Tibial nerve (tissue), 4 donors: Measurements from ENCODE around the gene CCDC9. TPM values are rescaled to one million over a fixed set of nuclear protein-coding genes. Genes with fewer than 3 reads are reported as not detected.

Experiments
- DNase-seq, 2 donors: peaks; one replicate each; pipeline ENCODE4 v3.0.0-alpha.2; 2019; ENCODE audit warnings: low spot score in 2 of 2
- H3K27ac ChIP-seq, 4 donors: fragments of 200-600 bp; sonication (generic) in 3 of 4; one replicate each; pipeline ENCODE4 v1.5.1; 2017 to 2019; ENCODE audit warnings: mild to moderate bottlenecking in 1 of 4
- H3K27me3 ChIP-seq, 2 donors: fragments of 200-600 bp; sonication (generic) in 1 of 2; one replicate each; pipeline versions ENCODE4 v1.5.1 to v1.6.0; 2017 to 2019
- H3K36me3 ChIP-seq, 3 donors: fragments of 200-600 bp; sonication (generic); one replicate each; pipeline ENCODE4 v1.5.1; 2018 to 2019
- H3K4me1 ChIP-seq, 4 donors: fragments of 200-600 bp; sonication (generic) in 3 of 4; one replicate each; pipeline ENCODE4 v1.5.1; 2017 to 2019
- H3K4me3 ChIP-seq, 4 donors: fragments of 200-600 bp; sonication (generic) in 3 of 4; one replicate each; pipeline ENCODE4 v1.5.1; 2017 to 2019; ENCODE audit warnings: mild to moderate bottlenecking in 1 of 4, moderate library complexity in 1 of 4
- H3K9me3 ChIP-seq, 4 donors: fragments of 200-600 bp; sonication (generic) in 3 of 4; one replicate each; pipeline ENCODE4 v1.5.1; 2017 to 2019
- CTCF ChIP-seq, 5 experiments: fragments of 200-600 bp in 3 of 5; fragments of 450-650 bp in 2 of 5; sonication (generic) in 3 of 5; IDR thresholded peaks; one replicate each; pipeline ENCODE4 v1.5.1; 2016 to 2019; ENCODE audit warnings: antibody characterized with exemption in 5 of 5, mild to moderate bottlenecking in 3 of 5, moderate library complexity in 2 of 5
- EP300 ChIP-seq, 2 donors: sonication (generic); formaldehyde crosslinking; IDR thresholded peaks; one replicate each; pipeline ENCODE4 v1.6.1; 2017; ENCODE audit warnings: antibody characterized with exemption in 2 of 2, mild to moderate bottlenecking in 1 of 2
- POLR2A ChIP-seq, 2 donors: fragments of 450-650 bp; IDR thresholded peaks; one replicate each; pipeline ENCODE4 v1.6.1; 2017; ENCODE audit warnings: antibody characterized with exemption in 2 of 2, mild to moderate bottlenecking in 2 of 2, moderate library complexity in 2 of 2
- WGBS, 2 donors: methylation state at CpG; one replicate each; pipeline ENCODE4 v1.1.5; 2018; 5-methylcytosine and 5-hydroxymethylcytosine counted together
- total RNA-seq, 4 donors: library from RNA; depleted of rRNA; stranded (reverse); fragments of >200 nt; gene quantifications; one replicate each; pipeline ENCODE4 v1.1.0, GENCODE V29; 2016

CCDC9 gene
- total RNA-seq, 4 donors from 2014 or later, result 23.8 to 39.0 (median 32.7) TPM

DNA sequence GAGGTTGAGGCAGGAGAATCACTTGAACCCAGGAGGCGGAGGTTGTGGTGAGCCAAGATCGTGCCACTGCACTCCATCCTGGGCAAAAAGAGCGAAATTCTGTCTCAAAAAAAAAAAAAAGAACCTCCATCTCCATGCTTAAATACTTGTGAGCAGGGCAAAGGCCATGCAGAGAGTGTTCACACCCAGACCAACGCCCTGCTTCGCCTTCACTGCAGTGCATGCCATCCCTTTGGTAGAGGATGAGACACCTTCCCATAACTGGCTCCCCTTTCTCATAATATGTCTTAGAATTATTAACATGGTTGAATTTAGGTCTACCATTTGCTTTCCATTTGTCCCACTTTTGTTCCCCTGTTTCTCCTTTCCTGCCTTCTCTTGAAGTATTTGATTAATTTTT lies 40.7 kb upstream of the CCDC9 start:
- H3K36me3 ChIP-seq, result peaks cover 0 to 6% (median 0%) of the 10 kb centered on the region in 3 donors
- TF ChIP-seq POLR2A (IDR thresholded peaks at IDR 0.05) (no peak), CTCF (IDR thresholded peaks at IDR 0.05) (no peak), EP300 (IDR thresholded peaks at IDR 0.05) (no peak)
- H3K4me3 ChIP-seq, result no peak overlapping the region
- no peak for DNase-seq
- no peak overlapping the region for H3K27ac ChIP-seq
- peaks cover 0 to 5% (median 0%) of the 10 kb centered on the region in 4 donors for H3K4me1 ChIP-seq
- no peaks in the 10 kb centered on the region for H3K27me3 ChIP-seq
- no peaks in the 10 kb centered on the region for H3K9me3 ChIP-seq
- WGBS, 2 donors, result 87 to 95% methylated on average over 5 of the region's 5 CpGs

GRCh38 chr19:47221080-47221841 lies 35.1 kb upstream of the CCDC9 start:
- Histone ChIP-seq H3K4me1 (peaks cover 0 to 6% (median 5%) of the 10 kb centered on the region in 4 donors), H3K4me3 (no peak overlapping the region), H3K27ac (no peak overlapping the region), H3K9me3 (no peaks in the 10 kb centered on the region), H3K27me3 (no peaks in the 10 kb centered on the region), H3K36me3 (peaks cover 0 to 33% (median 7%) of the 10 kb centered on the region in 3 donors)
- WGBS, 2 donors, result 78 to 79% methylated on average over 19 to 23 of the region's 33 CpGs
- no peak for TF ChIP-seq EP300 (IDR thresholded peaks at IDR 0.05)
- TF ChIP-seq POLR2A (IDR thresholded peaks at IDR 0.05), result no peak
- TF ChIP-seq CTCF (IDR thresholded peaks at IDR 0.05), result no peak
- no peak for DNase-seq

GRCh38 chr19:47221890-47222289 lies 34.4 kb upstream of the CCDC9 start:
- WGBS, 2 donors, result 86 to 91% methylated on average over 11 of the region's 11 CpGs
- Histone ChIP-seq H3K27ac (no peak overlapping the region), H3K36me3 (peaks cover 0 to 33% (median 7%) of the 10 kb centered on the region in 3 donors), H3K27me3 (no peaks in the 10 kb centered on the region), H3K4me1 (peaks cover 0 to 13% (median 11%) of the 10 kb centered on the region in 4 donors), H3K4me3 (no peak overlapping the region), H3K9me3 (no peaks in the 10 kb centered on the region)
- no peak for DNase-seq
- no peak for TF ChIP-seq EP300 (IDR thresholded peaks at IDR 0.05)
- no peak for TF ChIP-seq POLR2A (IDR thresholded peaks at IDR 0.05)

GRCh38 chr19:47225746-47226425 lies 30.4 kb upstream of the CCDC9 start:
- peak overlapping the region; percentile 44 to 99 (median 67) for H3K4me3 ChIP-seq
- TF ChIP-seq CTCF (IDR thresholded peaks at IDR 0.05) (peak; percentile 36 to 90 (median 78)), EP300 (IDR thresholded peaks at IDR 0.05) (peak in 1 of 2 donors; percentile 99), POLR2A (IDR thresholded peaks at IDR 0.05) (peak; percentile 100)
- H3K9me3 ChIP-seq, result no peaks in the 10 kb centered on the region
- DNase-seq, result peak; percentile 79
- WGBS, 2 donors, result 5% methylated on average over 18 to 33 of the region's 59 CpGs
- H3K36me3 ChIP-seq, result peaks cover 0 to 24% (median 7%) of the 10 kb centered on the region in 3 donors
- H3K4me1 ChIP-seq, result peaks cover 0 to 48% (median 33%) of the 10 kb centered on the region in 4 donors
- H3K27ac ChIP-seq, result peak overlapping the region; percentile 93 to 100 (median 98)
- H3K27me3 ChIP-seq, result no peaks in the 10 kb centered on the region

GRCh38 chr19:47226426-47227351 lies 29.6 kb upstream of the CCDC9 start:
- TF ChIP-seq EP300 (IDR thresholded peaks at IDR 0.05) (peak; percentile 56 to 83), CTCF (IDR thresholded peaks at IDR 0.05) (no peak), POLR2A (IDR thresholded peaks at IDR 0.05) (peak in 1 of 2 donors; percentile 47)
- H3K4me3 ChIP-seq, result peak overlapping the region; percentile 44 to 99 (median 67)
- 8% methylated on average over 28 to 36 of the region's 56 CpGs for WGBS, 2 donors

More at GRCh38 chr19:47226426-47227351, 29.6 kb upstream of the CCDC9 start:
- H3K4me1 ChIP-seq, result peaks cover 0 to 54% (median 35%) of the 10 kb centered on the region in 4 donors
- H3K27ac ChIP-seq, result peak overlapping the region; percentile 93 to 100 (median 98)
- H3K9me3 ChIP-seq, result no peaks in the 10 kb centered on the region
- H3K27me3 ChIP-seq, result no peaks in the 10 kb centered on the region
- peaks cover 0 to 16% (median 2%) of the 10 kb centered on the region in 3 donors for H3K36me3 ChIP-seq
- DNase-seq, result peak; percentile 72 to 85
